ENCODE measurements around the gene ANKUB1. TPM values are rescaled to one million over a fixed set of nuclear protein-coding genes. Genes with fewer than 3 reads are reported as not detected.
A peak's percentile ranks its signal among the peaks of the same experiment; 100 is the strongest.

The ANKUB1 gene
- total and polyA plus RNA-seq, 12 donors: not detected

- Histone ChIP-seq H3K36me3 (replicated peaks in 1 of 2) (no peaks in the 10 kb centered on the region), H3K4me1 (replicated peaks in 1 of 2) (no peaks in the 10 kb centered on the region), H3K9me3 (replicated peaks in 1 of 3) (no peaks in the 10 kb centered on the region), H3K27me3 (peaks cover 8% of the 10 kb centered on the region), H3K27ac (no peak overlapping the region), H3K4me3 (no peak overlapping the region)
- TF ChIP-seq CTCF (IDR thresholded peaks at IDR 0.05) (no peak), POLR2A (IDR thresholded peaks at IDR 0.05) (no peak)
- intact Hi-C loops (cut with DNase I): no loop called here
- no peak for DNase-seq
- WGBS, 4 donors: 71 to 81% (median 75%) methylated on average over 2 of the region's 2 CpGs
These were observed 2.1 kb downstream of the ANKUB1 start for GRCh38 chr3:149790268-149790667.

- Histone ChIP-seq H3K27me3 (no peaks in the 10 kb centered on the region), H3K9me3 (replicated peaks in 1 of 3) (no peaks in the 10 kb centered on the region), H3K27ac (peak overlapping the region in 1 of 5 donors; percentile 8), H3K4me3 (no peak overlapping the region), H3K36me3 (replicated peaks in 1 of 2) (no peaks in the 10 kb centered on the region), H3K4me1 (replicated peaks in 1 of 2) (no peaks in the 10 kb centered on the region)
- TF ChIP-seq CTCF (IDR thresholded peaks at IDR 0.05) (no peak), POLR2A (IDR thresholded peaks at IDR 0.05) (no peak)
- WGBS, 4 donors: 84 to 91% (median 88%) methylated on average over 5 of the region's 5 CpGs
- DNase-seq: no peak
- intact Hi-C loops (cut with DNase I): no loop called here
These were observed 8.2 kb downstream of the ANKUB1 start for GRCh38 chr3:149784064-149784704.

GRCh38 chr3:149783576-149783975 is 8.8 kb downstream of the ANKUB1 start:
- Histone ChIP-seq H3K4me1 (replicated peaks in 1 of 2) (no peaks in the 10 kb centered on the region), H3K27ac (peak overlapping the region in 1 of 5 donors; percentile 6), H3K27me3 (no peaks in the 10 kb centered on the region), H3K9me3 (replicated peaks in 1 of 3) (no peaks in the 10 kb centered on the region), H3K36me3 (replicated peaks in 1 of 2) (no peaks in the 10 kb centered on the region), H3K4me3 (no peak overlapping the region)
- intact Hi-C loops (cut with DNase I): no loop called here
- TF ChIP-seq CTCF (IDR thresholded peaks at IDR 0.05) (no peak), POLR2A (IDR thresholded peaks at IDR 0.05) (no peak)
- no peak for DNase-seq

- H3K36me3 ChIP-seq (replicated peaks in 1 of 2): no peaks in the 10 kb centered on the region
- DNase-seq: no peak
- no peak overlapping the region for H3K4me3 ChIP-seq
- peak overlapping the region in 1 of 5 donors; percentile 9 for H3K27ac ChIP-seq
- WGBS, 4 donors: 75 to 86% (median 81%) methylated on average over 3 of the region's 3 CpGs
- no peaks in the 10 kb centered on the region for H3K27me3 ChIP-seq
- H3K9me3 ChIP-seq (replicated peaks in 1 of 3): no peaks in the 10 kb centered on the region
- intact Hi-C loops (cut with DNase I): no loop called here
- no peaks in the 10 kb centered on the region for H3K4me1 ChIP-seq (replicated peaks in 1 of 2)
- TF ChIP-seq POLR2A (IDR thresholded peaks at IDR 0.05) (no peak), CTCF (IDR thresholded peaks at IDR 0.05) (no peak)
These were observed 10.6 kb downstream of the ANKUB1 start for GRCh38 chr3:149781741-149782140.
